ENCODE measurements around the gene C19orf25.

C19orf25 gene

GRCh38 chr19:1526066-1526778 is 47.2 kb upstream of the C19orf25 start:
- no peak overlapping the region for H3K4me3 ChIP-seq (replicated peaks; ENCODE audit: insufficient read depth, low read length)
- TF ChIP-seq REST (IDR thresholded peaks at IDR 0.05; ENCODE audit: insufficient replicate concordance, low read depth): no peak
- TF ChIP-seq GABPA (IDR thresholded peaks at IDR 0.05; ENCODE audit: low read depth): no peak
- no peak for TF ChIP-seq SPI1 (IDR thresholded peaks at IDR 0.05; ENCODE audit: borderline replicate concordance, low read depth)
- H3K27me3 ChIP-seq (ENCODE audit: insufficient read depth, poor library complexity, severe bottlenecking): peaks cover 22% of the 10 kb centered on the region
- no peak for DNase-seq (ENCODE audit: low read depth in 1 of 2, low spot score in 1 of 2)
- H3K27ac ChIP-seq (replicated peaks): no peak overlapping the region

- Histone ChIP-seq H3K4me3 (replicated peaks; ENCODE audit: insufficient read depth, low read length) (no peak overlapping the region), H3K27ac (replicated peaks) (no peak overlapping the region), H3K27me3 (ENCODE audit: insufficient read depth, poor library complexity, severe bottlenecking) (peaks cover 22% of the 10 kb centered on the region)
- no peak for DNase-seq (ENCODE audit: low read depth in 1 of 2, low spot score in 1 of 2)
- TF ChIP-seq POLR2AphosphoS5 (IDR thresholded peaks at IDR 0.05; ENCODE audit: low read depth): no peak
- no peak for TF ChIP-seq REST (IDR thresholded peaks at IDR 0.05; ENCODE audit: insufficient replicate concordance, low read depth)
- TF ChIP-seq, protein P1, sequence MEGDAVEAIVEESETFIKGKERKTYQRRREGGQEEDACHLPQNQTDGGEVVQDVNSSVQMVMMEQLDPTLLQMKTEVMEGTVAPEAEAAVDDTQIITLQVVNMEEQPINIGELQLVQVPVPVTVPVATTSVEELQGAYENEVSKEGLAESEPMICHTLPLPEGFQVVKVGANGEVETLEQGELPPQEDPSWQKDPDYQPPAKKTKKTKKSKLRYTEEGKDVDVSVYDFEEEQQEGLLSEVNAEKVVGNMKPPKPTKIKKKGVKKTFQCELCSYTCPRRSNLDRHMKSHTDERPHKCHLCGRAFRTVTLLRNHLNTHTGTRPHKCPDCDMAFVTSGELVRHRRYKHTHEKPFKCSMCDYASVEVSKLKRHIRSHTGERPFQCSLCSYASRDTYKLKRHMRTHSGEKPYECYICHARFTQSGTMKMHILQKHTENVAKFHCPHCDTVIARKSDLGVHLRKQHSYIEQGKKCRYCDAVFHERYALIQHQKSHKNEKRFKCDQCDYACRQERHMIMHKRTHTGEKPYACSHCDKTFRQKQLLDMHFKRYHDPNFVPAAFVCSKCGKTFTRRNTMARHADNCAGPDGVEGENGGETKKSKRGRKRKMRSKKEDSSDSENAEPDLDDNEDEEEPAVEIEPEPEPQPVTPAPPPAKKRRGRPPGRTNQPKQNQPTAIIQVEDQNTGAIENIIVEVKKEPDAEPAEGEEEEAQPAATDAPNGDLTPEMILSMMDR (IDR thresholded peaks at IDR 0.05; ENCODE audit: insufficient read depth, low read length): no peak
- no peak for TF ChIP-seq GABPA (IDR thresholded peaks at IDR 0.05; ENCODE audit: low read depth)
- no peak for TF ChIP-seq SPI1 (IDR thresholded peaks at IDR 0.05; ENCODE audit: borderline replicate concordance, low read depth)
These were observed 46.3 kb upstream of the C19orf25 start for GRCh38 chr19:1525343-1525742.

GRCh38 chr19:1524972-1525325 is 45.9 kb upstream of the C19orf25 start:
- peaks cover 22% of the 10 kb centered on the region for H3K27me3 ChIP-seq (ENCODE audit: insufficient read depth, poor library complexity, severe bottlenecking)
- no peak overlapping the region for H3K27ac ChIP-seq (replicated peaks)
- TF ChIP-seq, protein P1 (IDR thresholded peaks at IDR 0.05; ENCODE audit: insufficient read depth, low read length): no peak
- TF ChIP-seq POLR2AphosphoS5 (IDR thresholded peaks at IDR 0.05; ENCODE audit: low read depth) (no peak), GABPA (IDR thresholded peaks at IDR 0.05; ENCODE audit: low read depth) (no peak), SPI1 (IDR thresholded peaks at IDR 0.05; ENCODE audit: borderline replicate concordance, low read depth) (no peak), REST (IDR thresholded peaks at IDR 0.05; ENCODE audit: insufficient replicate concordance, low read depth) (no peak)
- no peak for DNase-seq (ENCODE audit: low read depth in 1 of 2, low spot score in 1 of 2)
- no peak overlapping the region for H3K4me3 ChIP-seq (replicated peaks; ENCODE audit: insufficient read depth, low read length)
